Effector CD8-positive, alpha-beta T cell (primary cell): ENCODE data around the gene RPS6KB2.
A peak's percentile ranks its signal among the peaks of the same experiment; 100 is the strongest.
"Not testable (repeated sequence)": the region's sequence is repeated elsewhere in the genome, so short reads cannot be mapped to it uniquely, and the experiment has no call there.

Experiments
- DNase-seq: peaks from one replicate; lab custom pipeline; 2025; lab: John Stamatoyannopoulos, UW

Gene RPS6KB2

DNA sequence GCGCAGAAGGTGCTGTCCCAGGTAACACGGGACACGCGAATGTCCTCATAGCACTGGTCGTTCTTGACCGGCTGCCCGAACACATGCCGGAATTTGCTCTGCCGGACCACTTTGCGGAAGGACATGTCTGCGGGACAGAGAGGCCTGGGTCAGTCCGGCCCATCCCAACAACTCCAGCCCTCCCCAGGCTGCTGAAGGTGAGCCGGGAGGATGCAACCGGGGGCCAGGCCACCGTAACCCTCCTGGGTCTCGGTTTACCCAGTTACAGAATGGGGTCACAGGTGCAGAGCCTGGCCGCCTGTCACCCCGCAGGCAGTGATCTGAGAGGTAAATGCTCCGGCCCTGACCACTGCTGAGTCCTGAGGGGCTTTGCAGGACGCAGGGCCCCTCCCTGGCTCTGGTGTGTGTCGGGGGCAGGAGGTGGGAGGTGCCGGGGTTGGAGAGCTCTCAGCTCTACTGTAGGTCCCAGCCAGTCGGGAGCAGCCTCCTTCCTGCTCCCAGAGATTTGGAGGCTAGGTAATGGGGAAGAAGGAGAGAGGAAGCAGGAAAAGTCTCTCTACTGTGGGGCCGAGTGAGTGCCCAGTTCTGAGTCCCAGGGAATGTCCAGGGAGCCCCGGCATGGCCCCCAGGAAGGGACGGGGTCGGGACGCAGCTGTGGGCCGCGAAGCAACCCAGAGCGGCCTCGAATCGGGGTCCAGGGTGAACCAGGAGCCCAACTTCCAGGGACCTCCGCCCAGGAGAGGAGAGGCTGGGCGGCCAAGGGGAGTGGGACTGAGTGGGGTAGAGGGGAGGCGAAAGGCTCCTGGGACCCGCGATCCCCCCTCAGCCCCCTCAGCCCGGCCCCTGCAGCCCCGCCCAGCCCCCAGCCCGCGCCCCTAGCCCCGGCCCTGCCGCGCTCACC, 14.5 kb downstream of the RPS6KB2 start:
- no peak for DNase-seq

- no peak for DNase-seq
These were observed 17.2 kb downstream of the RPS6KB2 start for GRCh38 chr11:67445515-67445914.

- DNase-seq = no peak
These were observed 19.9 kb downstream of the RPS6KB2 start for GRCh38 chr11:67448220-67448609.

GRCh38 chr11:67449116-67449844, 21.0 kb downstream of the RPS6KB2 start:
- DNase-seq = no peak

DNA sequence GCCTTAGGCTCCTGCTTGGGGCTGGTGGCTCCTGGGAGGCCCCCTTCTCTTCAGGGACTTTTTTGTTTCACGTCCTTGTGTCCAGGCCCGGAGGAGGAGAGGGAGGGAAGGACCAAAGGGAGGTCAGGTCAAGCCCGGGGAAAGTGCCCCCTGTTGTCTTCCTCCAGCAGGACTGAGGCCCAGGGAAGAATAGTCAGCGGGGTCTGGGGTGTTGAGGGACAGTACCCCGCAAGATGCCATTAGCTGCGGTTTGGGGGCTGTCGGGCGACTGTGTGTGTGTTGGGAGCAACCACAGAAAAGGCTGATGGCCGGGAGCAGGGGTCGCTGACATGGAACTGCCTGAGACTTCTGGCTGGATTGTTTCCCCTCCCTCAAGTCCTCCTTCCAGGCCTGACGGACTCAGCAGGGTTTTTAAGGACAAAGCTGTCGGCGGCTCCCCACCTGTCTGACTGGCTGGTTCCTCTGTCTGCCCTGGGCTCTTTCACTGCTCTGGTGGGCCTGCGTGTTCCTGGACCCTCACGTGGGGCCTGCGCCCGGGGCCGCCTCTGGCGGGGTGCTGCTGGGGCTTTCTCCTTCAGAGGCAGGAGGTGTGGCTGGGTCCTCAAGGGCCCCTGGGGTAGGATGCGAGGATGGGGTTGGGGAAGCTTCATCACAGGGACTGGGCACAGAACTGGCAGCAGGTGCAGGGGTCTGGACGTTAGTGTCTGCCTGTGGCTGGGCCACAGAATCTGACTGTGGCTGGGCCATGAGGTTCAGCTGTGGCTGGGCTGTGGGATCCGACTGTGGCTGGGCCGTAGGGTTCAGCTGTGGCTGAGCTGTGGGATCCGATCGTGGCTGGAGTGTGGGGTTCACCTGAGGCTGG, 22.7 kb downstream of the RPS6KB2 start:
- DNase-seq = no peak

- no peak for DNase-seq
These were observed 23.3 kb downstream of the RPS6KB2 start for GRCh38 chr11:67451658-67451976.

DNA sequence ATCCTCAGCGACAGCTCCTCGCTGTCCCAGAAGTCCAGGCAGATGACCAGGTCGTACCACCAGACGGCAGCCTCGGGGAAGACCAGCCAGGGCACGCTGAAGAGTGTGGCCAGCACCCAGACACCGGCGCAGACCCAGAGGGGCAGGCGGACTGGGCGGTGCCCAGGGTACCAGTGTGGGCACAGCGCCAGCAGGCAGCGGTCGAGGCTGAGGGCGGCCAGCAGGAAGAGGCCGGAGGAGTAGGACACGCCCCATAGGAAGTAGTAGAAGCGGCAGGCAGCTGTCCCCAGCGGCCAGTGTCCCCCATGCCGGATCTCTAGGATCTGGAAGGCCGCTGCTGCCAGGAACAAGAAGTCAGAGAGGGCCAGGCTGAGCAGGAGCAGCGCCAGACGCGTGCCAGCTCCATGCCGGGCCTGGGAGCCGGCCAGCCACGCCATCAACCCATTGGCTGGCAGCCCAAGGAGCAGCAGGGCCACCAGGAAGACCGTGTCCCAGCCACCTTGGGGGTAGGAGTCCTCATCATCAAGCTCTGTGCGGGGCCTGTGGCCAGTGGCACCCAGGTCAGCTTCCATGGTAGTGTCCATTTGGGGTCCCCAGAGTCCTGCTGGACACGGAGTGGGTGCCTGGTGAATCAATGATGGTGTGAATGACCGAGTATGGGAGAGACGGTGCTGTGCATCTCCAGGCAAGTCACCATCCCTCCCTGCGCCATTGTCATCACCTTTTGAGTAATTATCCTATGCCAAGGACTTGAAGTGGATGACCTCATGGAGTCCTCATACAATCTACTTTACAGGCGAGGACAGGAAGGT, 24.1 kb downstream of the RPS6KB2 start, which contains the start of gene GPR152:
GPR152 (minus strand) TSS at position 589 of the 812 bp plus-strand sequence; CDS start at position 584, 5 bp downstream.
- DNase-seq = no peak

DNA sequence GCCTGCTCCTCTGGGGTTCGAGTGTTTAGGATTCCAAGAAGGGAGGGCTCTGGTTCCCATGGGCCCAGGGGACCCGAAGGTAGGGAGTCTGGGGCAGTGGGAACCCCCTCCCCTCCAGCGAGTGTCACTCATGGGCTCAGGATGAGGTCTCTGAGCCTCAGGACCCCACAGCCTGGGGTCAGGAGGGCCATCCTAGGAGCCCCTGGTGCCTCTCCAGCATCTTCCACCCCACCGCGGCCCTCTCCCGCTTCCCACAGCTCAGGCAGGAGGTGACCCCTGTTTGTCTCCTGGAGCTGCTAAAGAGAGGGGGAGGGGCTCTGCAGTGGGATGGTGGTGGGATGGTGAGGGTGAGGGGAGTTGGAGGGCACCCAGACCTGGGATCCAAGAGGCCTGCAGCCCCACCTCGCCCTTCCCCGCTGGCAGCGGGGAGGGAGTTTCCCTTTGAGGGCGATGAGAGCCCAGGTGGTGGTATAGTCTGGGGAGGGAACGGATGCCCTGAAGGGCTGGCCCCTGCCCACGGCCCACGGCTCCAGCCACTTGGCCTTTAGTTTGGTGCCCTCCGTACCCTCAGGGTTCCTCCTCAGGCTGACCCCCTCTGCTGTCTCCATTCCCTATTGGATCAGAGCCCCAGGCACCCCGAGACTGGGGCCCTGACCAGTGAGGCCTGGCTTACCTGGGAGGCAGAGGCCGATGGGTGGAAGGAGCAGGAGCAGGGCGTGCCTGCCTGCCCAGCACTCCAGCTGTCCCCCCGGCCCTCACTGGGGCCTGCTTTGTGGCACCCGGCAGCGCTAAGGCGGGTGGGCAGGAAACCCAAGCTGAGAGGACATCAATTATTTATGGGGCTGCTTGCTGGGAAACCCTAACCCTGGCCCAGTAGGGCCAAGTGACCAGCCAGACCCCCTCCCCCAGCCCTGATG, 25.8 kb downstream of the RPS6KB2 start:
- DNase-seq = no peak

DNA sequence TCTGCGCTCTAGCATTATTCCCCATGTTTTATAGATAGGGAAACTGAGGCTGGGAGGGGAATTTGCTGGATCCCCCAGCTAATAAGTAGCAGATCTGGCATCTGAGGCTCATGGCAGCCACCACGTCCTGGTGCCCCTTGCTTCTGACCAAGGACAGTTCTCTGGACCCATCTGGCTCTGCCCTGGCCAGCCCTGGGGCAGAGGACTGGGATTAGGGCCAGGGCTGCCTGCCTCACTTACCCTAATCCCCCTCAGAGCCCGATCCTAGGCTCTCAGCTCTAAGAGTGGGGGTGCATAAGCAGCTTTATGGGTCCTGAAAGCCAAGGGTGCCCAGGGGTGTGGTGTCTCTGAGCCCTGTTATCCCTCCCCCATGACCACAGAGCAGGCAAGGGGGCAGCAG, 26.8 kb downstream of the RPS6KB2 start, which contains the start of gene CABP4:
CABP4 (plus strand) TSS at position 301 of the 400 bp plus-strand sequence; CDS start at position 371, 70 bp downstream.
- DNase-seq = no peak

DNA sequence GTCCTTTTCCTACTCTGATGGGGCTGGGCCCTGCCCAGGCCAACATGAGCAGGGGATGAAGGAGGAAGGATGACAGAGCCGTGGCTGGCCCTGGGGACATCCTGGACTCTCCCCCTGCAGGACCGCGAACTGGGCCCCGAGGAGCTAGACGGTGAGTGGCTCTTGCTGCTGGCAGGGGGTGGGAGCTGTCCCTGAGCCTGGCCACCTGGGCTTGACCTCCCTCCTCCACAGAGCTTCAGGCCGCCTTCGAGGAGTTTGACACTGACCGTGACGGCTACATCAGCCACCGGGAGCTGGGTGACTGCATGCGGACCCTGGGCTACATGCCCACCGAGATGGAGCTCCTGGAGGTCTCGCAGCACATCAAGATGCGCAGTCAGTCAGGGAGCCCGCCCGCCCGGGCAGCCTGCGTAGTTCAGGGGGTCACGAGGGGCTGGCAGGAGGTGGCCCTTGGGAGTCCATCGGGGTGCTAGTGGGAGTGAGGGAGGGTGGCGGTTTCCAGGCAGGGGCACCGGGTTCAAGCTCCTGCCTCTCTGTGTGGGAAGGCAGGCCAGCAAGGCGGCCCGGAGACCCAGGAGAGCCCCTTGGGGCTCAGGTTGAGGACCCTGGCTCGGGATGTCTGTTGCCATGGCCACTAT, 27.9 kb downstream of the RPS6KB2 start:
- no peak for DNase-seq

GRCh38 chr11:67457453-67457852, 29.2 kb downstream of the RPS6KB2 start:
- no peak for DNase-seq

GRCh38 chr11:67458266-67458665, 30.0 kb downstream of the RPS6KB2 start:
- no peak for DNase-seq

DNA sequence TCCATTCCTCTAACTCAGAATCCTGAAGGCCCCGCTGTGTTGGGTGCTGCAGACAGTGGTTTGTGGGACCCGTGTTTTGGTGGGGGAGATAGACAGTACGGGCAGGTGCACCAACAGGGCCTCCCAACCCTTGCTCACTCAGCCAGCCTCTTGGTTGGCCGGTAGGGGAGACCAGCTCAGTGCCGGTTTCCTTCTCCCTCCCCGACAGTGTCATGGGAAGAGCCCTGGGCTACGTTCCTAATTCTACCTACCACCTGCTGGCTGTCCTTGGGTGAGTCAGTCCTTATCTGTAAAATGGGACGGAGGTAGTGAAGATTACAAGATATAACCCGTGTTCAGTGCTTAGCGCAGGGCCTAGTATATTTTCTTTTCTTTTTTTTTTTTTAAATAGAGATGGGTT, 34.9 kb downstream of the RPS6KB2 start:
- no peak for DNase-seq

DNA sequence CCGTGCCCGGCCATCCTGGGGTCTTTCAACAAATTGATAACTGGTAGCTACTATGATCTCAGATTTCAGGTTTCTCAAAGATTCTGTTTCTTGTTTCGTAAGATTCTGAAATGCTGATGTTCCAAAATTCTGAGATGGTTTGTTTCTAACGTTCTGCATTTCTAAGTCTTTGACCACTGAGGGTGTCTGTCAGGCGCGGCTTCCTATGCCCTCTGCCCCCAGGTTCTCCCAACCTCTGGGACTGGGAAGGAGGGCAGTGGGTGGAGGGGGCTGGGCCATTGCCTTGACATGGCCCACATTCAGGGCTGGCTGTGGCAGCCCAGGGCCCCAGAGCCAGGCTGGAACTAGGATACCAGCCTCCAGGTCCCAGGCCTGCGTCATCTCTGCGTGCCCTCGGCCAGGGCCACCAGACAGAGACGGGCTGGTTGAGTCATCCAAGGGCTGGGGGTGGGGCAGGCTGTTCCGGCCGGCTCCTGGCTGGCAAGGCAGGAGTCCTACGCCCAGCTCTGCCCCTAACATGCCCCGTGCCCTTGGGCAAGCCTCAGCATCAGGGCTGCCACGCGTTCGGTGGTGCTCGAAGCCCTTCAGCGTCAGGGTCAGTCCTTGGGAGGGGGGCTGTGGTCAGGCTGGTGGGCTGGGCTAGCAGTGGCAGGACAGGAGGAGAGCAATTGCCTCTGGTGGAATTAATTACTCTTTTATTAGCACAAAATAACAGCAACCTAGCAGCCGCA, 35.6 kb downstream of the RPS6KB2 start:
- DNase-seq = no peak

DNA sequence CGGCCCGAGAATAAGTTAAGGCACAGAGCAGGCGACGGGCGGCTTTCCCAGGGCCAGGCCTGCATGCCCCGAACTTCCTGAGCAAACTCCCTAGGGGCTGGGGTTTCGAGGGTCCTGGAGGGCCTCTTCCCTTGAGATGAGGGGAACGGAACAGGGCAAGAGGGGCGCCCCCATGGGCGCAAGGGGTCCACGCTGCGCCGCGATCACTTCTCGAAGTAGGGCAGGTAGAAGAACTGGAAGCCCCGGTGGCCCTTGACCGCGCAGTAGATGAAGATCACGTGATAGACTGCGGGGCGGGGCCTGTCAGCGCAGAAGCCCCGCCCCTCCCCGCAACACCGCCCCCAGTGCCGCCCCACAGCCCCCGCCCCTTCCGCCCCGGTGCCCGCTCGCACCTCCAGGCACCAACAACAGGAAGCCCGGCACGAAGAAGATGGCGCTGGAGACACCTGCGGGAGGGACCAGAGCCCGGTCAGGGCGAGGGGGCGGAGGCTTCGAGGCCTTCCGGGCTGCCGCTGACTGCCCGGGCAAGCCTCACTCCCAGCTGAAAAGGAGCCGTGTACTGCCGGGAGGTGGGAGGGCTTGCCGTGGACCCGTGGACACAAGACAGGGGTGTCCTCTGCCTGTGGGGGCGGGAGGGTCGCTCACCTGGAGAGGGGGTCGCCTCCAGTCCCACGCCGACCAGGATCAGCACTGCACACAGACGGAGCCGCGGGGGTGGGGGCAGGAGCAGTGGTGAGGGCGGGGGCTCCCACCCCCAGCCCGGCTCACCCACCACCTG, 36.3 kb downstream of the RPS6KB2 start:
- DNase-seq = peak; percentile 84

- no peak for DNase-seq
These were observed 36.9 kb downstream of the RPS6KB2 start for GRCh38 chr11:67465189-67465510.

DNA sequence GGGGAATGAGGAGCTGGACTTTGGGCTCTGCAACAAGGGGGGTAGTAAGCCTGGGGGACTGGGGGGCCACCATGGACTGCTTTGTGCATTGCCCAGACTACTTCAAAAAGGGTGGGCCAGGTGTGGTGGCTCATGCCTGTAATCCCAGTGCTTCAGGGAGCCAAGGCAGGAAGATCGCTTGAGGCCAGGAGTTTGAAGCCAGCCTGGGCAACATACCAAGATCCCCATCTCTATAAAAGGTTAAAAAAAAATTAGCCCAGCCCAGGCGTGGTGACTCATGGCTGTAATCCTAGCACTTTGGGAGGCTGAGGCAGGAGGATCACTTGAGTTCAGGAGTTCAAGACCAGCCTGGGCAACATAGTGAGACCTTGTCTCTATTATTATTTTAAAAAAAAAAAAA, 37.2 kb downstream of the RPS6KB2 start:
- not testable (repeated sequence) for DNase-seq

DNA sequence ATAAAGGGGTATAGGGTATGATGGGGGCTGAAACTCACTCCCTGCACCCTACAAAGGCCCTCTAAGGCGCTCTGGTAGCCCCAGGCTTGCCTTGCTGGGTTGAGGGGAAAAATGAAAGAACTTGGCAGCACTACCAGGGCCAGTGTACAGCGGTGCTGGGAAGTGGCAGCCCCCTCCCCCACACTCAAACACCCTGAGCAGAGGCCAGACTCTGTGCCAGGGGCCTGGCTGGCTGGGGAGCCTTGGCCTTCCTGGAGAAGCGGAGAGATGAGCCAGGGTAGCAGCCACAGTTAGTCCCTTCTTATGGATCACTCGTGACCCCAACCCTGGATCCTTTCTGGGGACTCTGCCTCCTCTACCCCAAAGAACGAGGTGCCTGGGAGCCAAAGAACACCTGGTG, 38.1 kb downstream of the RPS6KB2 start:
- no peak for DNase-seq
